ENCODE data around the gene CCDC12. TPM values are rescaled to one million over a fixed set of nuclear protein-coding genes. Genes with fewer than 3 reads are reported as not detected.

Gene CCDC12
- total RNA-seq, 1 experiment from 2014 or later = 46.5 TPM

GRCh38 chr3:46986782-46987310 lies 10.3 kb upstream of the CCDC12 start:
- Histone ChIP-seq H3K36me3 (ENCODE audit: control insufficient read depth in 1 of 2, insufficient read depth in 2 of 2, low read length in 2 of 2) (peaks cover 0 to 3% of the 10 kb centered on the region in 2 experiments; a peak in 2 of 4 replicates), H4K20me1 (ENCODE audit: insufficient read depth) (no peaks in the 10 kb centered on the region), H3K4me3 (replicated peaks in 1 of 2; ENCODE audit: low read depth in 1 of 2, low read length in 2 of 2) (no peak overlapping the region), H3K9me2 (ENCODE audit: insufficient read depth) (no peaks in the 10 kb centered on the region), H3K79me2 (ENCODE audit: insufficient read depth, low read length) (peaks cover 39% of the 10 kb centered on the region), H3K27me3 (ENCODE audit: insufficient read depth, low read length) (no peaks in the 10 kb centered on the region), H3K9ac (ENCODE audit: low read length) (no peak overlapping the region), H3K27ac (ENCODE audit: low read depth, low read length) (no peak overlapping the region; the same call in 1 of the 2 replicates), H3K9me3 (ENCODE audit: control insufficient read depth in 1 of 2, insufficient read depth in 1 of 2, low read depth in 1 of 2, low read length in 2 of 2) (no peaks in the 10 kb centered on the region), H3K4me2 (ENCODE audit: low read length) (no peak overlapping the region), H2AFZ (ENCODE audit: low read depth, low read length, poor library complexity, severe bottlenecking) (no peak overlapping the region), H3K4me1 (ENCODE audit: control insufficient read depth in 1 of 2, insufficient read depth in 2 of 2, low read length in 2 of 2) (peaks cover 4 to 23% of the 10 kb centered on the region in 2 experiments)
- POLR2A ChIA-PET = interaction anchor here (0.7 kb wide), 1 partner anchor 8 kb away, joined by 3 read pairs; no protein-coding TSS in a partner anchor
- RAD21 ChIA-PET (ENCODE audit: low non-redundant PET in 1 of 2, low total read pairs in 2 of 2, uncharacterized antibody in 2 of 2, unreplicated experiment in 2 of 2) = no interaction called here
- CTCF ChIA-PET = no interaction called here
- intact Hi-C loops (cut with micrococcal nuclease) = no loop called here
- DNase-seq (ENCODE audit: low read depth, low spot score) (no peak), ATAC-seq (no peak)
- no TSS peak for BruUV-seq (replicated peaks)
- TF ChIP-seq POLR2AphosphoS5 (IDR thresholded peaks at IDR 0.05; ENCODE audit: low read depth, low read length) (no peak), EZH2 (IDR thresholded peaks at IDR 0.05) (no peak), EZH2phosphoT487 (IDR thresholded peaks at IDR 0.05; ENCODE audit: borderline replicate concordance) (no peak), CEBPB (IDR thresholded peaks at IDR 0.05; ENCODE audit: low read depth) (no peak), CTCF (IDR thresholded peaks at IDR 0.05 in 2 of 3, conservative IDR thresholded peaks at IDR 0.05 in 1 of 3; ENCODE audit: borderline replicate concordance in 1 of 3, insufficient read depth in 1 of 3, low read depth in 2 of 3, low read length in 2 of 3) (no peak), ELF1 (IDR thresholded peaks at IDR 0.05; ENCODE audit: borderline replicate concordance, low read depth) (no peak), SP1 (IDR thresholded peaks at IDR 0.05; ENCODE audit: low read depth) (no peak), MAX (IDR thresholded peaks at IDR 0.05) (no peak), FOSL1 (IDR thresholded peaks at IDR 0.05; ENCODE audit: low read depth) (no peak), ZFX (IDR thresholded peaks at IDR 0.05) (no peak), SIN3A (IDR thresholded peaks at IDR 0.05; ENCODE audit: low read depth) (no peak)
